GM12891 (cell line): ENCODE measurements around the gene EDA.

Source experiments
- POLR2A ChIP-seq: IDR thresholded peaks from 2 replicates; pipeline ENCODE4 v1.6.1; 2011; ENCODE audit warnings: low read depth, low read length, control low read depth
- POLR2AphosphoS5 ChIP-seq: IDR thresholded peaks from 2 replicates; pipeline ENCODE4 v1.6.1; 2011; ENCODE audit warnings: low read depth, low read length, control low read depth
- TAF1 ChIP-seq: IDR thresholded peaks from 2 replicates; pipeline ENCODE4 v1.6.1; 2011; ENCODE audit warnings: low read depth, low read length, control low read depth

DNA sequence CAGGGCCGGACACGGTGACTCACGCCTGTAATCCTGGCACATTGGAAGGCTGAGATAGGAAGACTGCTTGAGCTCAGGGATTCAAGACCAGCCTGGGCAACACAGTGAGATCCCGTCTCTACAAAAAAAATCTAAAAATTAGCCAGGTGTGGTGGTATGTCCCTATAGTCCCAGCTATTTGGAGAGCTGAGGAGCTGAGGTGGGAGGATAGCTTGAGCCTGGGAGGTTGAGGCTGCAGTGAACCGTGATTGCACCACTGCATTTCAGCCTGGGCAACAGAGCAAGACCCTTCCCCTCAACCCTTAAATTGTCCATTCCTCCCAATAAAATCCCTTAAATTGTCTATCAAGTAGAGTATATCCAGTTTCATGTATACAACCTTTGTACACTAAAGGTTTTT lies 463.4 kb downstream of the EDA start:
- TF ChIP-seq POLR2AphosphoS5 (no peak), POLR2A (no peak), TAF1 (no peak)
